Esophagus squamous epithelium (tissue), 4 donors: ENCODE measurements around the gene CARM1.

Source experiments
- CTCF ChIP-seq, 6 experiments: fragments of 450-650 bp in 4 of 6; fragments of 200-600 bp in 2 of 6; sonication (generic) in 2 of 6; IDR thresholded peaks; one replicate each; pipeline ENCODE4 v1.5.1; 2016 to 2019; ENCODE audit warnings: antibody characterized with exemption in 6 of 6, mild to moderate bottlenecking in 4 of 6, moderate library complexity in 4 of 6
- POLR2A ChIP-seq, 4 donors: fragments of 450-650 bp; IDR thresholded peaks; one replicate each; pipeline ENCODE4 v1.6.1; 2017; ENCODE audit warnings: antibody characterized with exemption in 4 of 4, mild to moderate bottlenecking in 4 of 4, moderate library complexity in 3 of 4

DNA sequence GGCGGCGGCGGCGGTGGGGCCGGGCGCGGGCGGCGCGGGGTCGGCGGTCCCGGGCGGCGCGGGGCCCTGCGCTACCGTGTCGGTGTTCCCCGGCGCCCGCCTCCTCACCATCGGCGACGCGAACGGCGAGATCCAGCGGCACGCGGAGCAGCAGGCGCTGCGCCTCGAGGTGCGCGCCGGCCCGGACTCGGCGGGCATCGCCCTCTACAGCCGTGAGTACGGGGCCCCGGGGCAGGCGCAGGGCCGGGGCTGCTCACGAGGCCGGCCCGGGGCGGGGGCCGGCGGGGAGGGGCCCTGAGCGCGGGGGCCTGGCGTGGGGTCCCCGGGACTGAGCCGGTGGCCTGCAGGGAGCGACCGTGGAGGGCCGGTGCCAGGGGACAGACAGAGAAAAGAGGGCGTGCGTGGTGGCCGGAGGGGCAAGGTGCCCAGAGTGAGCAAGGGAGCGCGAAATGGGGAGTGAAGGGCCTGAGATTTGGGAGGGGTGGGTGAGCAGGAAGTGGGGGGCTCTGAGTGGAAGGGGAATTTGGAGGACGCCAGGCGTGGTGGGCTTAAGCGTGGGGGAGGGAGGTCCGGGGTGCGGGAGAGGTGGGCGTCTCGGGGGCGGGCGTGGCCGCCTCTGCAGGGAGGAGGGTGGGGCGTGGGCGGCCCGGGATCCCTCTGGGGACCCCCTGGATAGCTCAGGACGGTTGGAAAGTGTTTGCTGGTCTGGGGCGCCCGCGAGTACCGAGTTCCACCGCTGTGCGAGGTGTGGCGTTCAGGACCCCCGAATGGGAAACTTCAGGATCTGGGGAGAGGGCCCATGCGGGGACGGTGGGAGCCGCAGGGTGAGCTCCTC, 575 bp downstream of the CARM1 start:
- TF ChIP-seq CTCF (IDR thresholded peaks at IDR 0.05) (peak in 4 of 6 experiments; percentile 15 to 43 (median 21)), POLR2A (IDR thresholded peaks at IDR 0.05) (no peak)
